HepG2 (cell line): Measurements from ENCODE around the gene UCP3. TPM values are rescaled to one million over a fixed set of nuclear protein-coding genes. Genes with fewer than 3 reads are reported as not detected.
A peak's percentile ranks its signal among the peaks of the same experiment; 100 is the strongest.

ENCODE experiments used
- BRCA1 ChIP-seq: sonication (generic); formaldehyde crosslinking; IDR thresholded peaks from 2 replicates; pipeline ENCODE4 v1.4.0; 2020; ENCODE audit warnings: missing genetic modification reagents
- CHD4 ChIP-seq: fragments of 200-600 bp; sonication (generic); IDR thresholded peaks from 2 replicates; pipeline ENCODE4 v1.7.0; 2017; ENCODE audit warnings: mild to moderate bottlenecking, low read length, borderline replicate concordance
- FOXK1 ChIP-seq: sonication (generic); formaldehyde crosslinking; IDR thresholded peaks from 2 replicates; pipeline ENCODE4 v1.4.0; 2020; ENCODE audit warnings: low read depth, missing genetic modification reagents, borderline replicate concordance
- FOXO4 ChIP-seq: sonication (generic); formaldehyde crosslinking; conservative IDR thresholded peaks from 2 replicates; pipeline ENCODE4 v1.8.1; 2023; ENCODE audit warnings: missing genetic modification reagents
- HIVEP1 ChIP-seq: sonication (generic); formaldehyde crosslinking; IDR thresholded peaks from 2 replicates; pipeline ENCODE4 v1.4.0; 2020; ENCODE audit warnings: mild to moderate bottlenecking, missing genetic modification reagents
- KLF13 ChIP-seq: sonication (generic); formaldehyde crosslinking; IDR thresholded peaks from 2 replicates; pipeline ENCODE4 v1.4.0; 2020; ENCODE audit warnings: mild to moderate bottlenecking, missing genetic modification reagents
- MBD4 ChIP-seq: IDR thresholded peaks from 2 replicates; pipeline ENCODE4 v1.6.1; 2012; ENCODE audit warnings: low read length, inconsistent platforms, borderline replicate concordance
- NFKBIZ ChIP-seq: IDR thresholded peaks from 2 replicates; pipeline ENCODE4 v1.6.1; 2018; ENCODE audit warnings: missing genetic modification reagents, missing compliant biosample characterization
- NONO ChIP-seq, 2 experiments: fragments of 450-650 bp in 1 of 2; sonication (generic) in 1 of 2; formaldehyde crosslinking in 1 of 2; IDR thresholded peaks in 1 of 2; conservative IDR thresholded peaks in 1 of 2; 2 replicates each; pipeline versions ENCODE4 v1.6.1 to v1.8.0; 2017 to 2022; ENCODE audit warnings: mild to moderate bottlenecking in 1 of 2, missing genetic modification reagents in 1 of 2, moderate library complexity in 1 of 2
- NR2C2 ChIP-seq: sonication (generic); formaldehyde crosslinking; IDR thresholded peaks from 2 replicates; pipeline ENCODE4 v1.4.0; 2020; ENCODE audit warnings: missing genetic modification reagents, mild to moderate bottlenecking, moderate library complexity, borderline replicate concordance
- PHB2 ChIP-seq: fragments of 450-650 bp; IDR thresholded peaks from 2 replicates; pipeline ENCODE4 v1.6.1; 2018; ENCODE audit not compliant: partially characterized antibody
- RARA ChIP-seq: IDR thresholded peaks from 2 replicates; pipeline ENCODE4 v1.6.1; 2016; ENCODE audit warnings: missing genetic modification reagents, missing compliant biosample characterization
- SIN3A ChIP-seq: IDR thresholded peaks from 2 replicates; pipeline ENCODE4 v1.6.1; 2011; ENCODE audit warnings: low read depth, mild to moderate bottlenecking, control low read depth, low read length, borderline replicate concordance
- SUZ12 ChIP-seq: fragments of 150-350 bp; IDR thresholded peaks from 2 replicates; pipeline ENCODE4 v1.6.1; 2014; ENCODE audit warnings: low read depth, low read length
- TEAD3 ChIP-seq: optimal IDR thresholded peaks from 2 replicates; pipeline ENCODE3; 2016; ENCODE audit warnings: borderline replicate concordance
- ZNF101 ChIP-seq: sonication (generic); formaldehyde crosslinking; IDR thresholded peaks from 2 replicates; pipeline ENCODE4 v1.4.0; 2020; ENCODE audit warnings: mild to moderate bottlenecking, low read depth, missing genetic modification reagents, borderline replicate concordance
- ZNF12 ChIP-seq: sonication (generic); formaldehyde crosslinking; IDR thresholded peaks from 2 replicates; pipeline ENCODE4 v1.5.0; 2020; ENCODE audit warnings: missing genetic modification reagents
- ZNF337 ChIP-seq: sonication (generic); formaldehyde crosslinking; IDR thresholded peaks from 2 replicates; pipeline ENCODE4 v1.5.1; 2020; ENCODE audit warnings: missing genetic modification reagents, low read depth, mild to moderate bottlenecking, borderline replicate concordance
- ZNF496 ChIP-seq: sonication (generic); formaldehyde crosslinking; IDR thresholded peaks from 2 replicates; pipeline ENCODE4 v1.8.1; 2023; ENCODE audit warnings: mild to moderate bottlenecking, moderate library complexity, missing genetic modification reagents; ENCODE audit not compliant: insufficient replicate concordance
- ZNF75D ChIP-seq: sonication (generic); formaldehyde crosslinking; IDR thresholded peaks from 2 replicates; pipeline ENCODE4 v1.8.1; 2023; ENCODE audit warnings: missing genetic modification reagents, mild to moderate bottlenecking, borderline replicate concordance
- ZNF782 ChIP-seq: sonication (generic); formaldehyde crosslinking; IDR thresholded peaks from 2 replicates; pipeline ENCODE4 v1.4.0; 2020; ENCODE audit warnings: missing genetic modification reagents, mild to moderate bottlenecking, borderline replicate concordance
- polyA plus RNA-seq, 8 experiments: library from polyadenylated mRNA; depleted of rRNA in 3 of 8; stranded (reverse) in 7 of 8; unstranded in 1 of 8; fragments of >200 nt; fragmentation: Illumina TruSeq in 4 of 8; extraction: Trizol in 4 of 8; gene quantifications; 2 replicates each; pipeline versions ENCODE4 v1.2.1 to v1.2.3, GENCODE V29; 2011 to 2016; ENCODE audit warnings: low read depth in 4 of 8, missing spikeins in 1 of 8, mixed read lengths in 1 of 8; ENCODE audit not compliant: insufficient read depth in 1 of 8
- total RNA-seq, 5 experiments: library from RNA; depleted of rRNA; stranded (reverse); fragments of >200 nt; fragmentation: Illumina TruSeq; extraction: Trizol; gene quantifications; 2 replicates each; pipeline ENCODE4 v1.2.3, GENCODE V29; 2016; ENCODE audit warnings: low read depth in 1 of 5
- TF ChIP-seq, protein P1 (sequence below): sonication (generic); formaldehyde crosslinking; conservative IDR thresholded peaks from 2 replicates; pipeline ENCODE4 v1.4.0; 2020; ENCODE audit warnings: missing genetic modification reagents
- TF ChIP-seq, protein P2 (sequence below): sonication (generic); IDR thresholded peaks from 2 replicates; pipeline ENCODE4 v1.6.1; 2016; ENCODE audit warnings: low read depth, borderline replicate concordance

Gene UCP3
- total and polyA plus RNA-seq, 2 of the 13 experiments (the other 11 are each of a cell fraction or from before 2014, with no cell fraction given): 0.37 TPM; not detected in 1

GRCh38 chr11:73950869-73951710 is 57.8 kb downstream of the UCP3 start, which contains the start of gene DNAJB13 (continued):
- TF ChIP-seq MBD4: no peak
- no peak for TF ChIP-seq ZNF337 (CRISPR knock-in tag)
- TF ChIP-seq RARA (CRISPR knock-in tag): no peak
- TF ChIP-seq FOXO4 (CRISPR knock-in tag): no peak
- no peak for TF ChIP-seq CHD4
- no peak for TF ChIP-seq NFKBIZ
- TF ChIP-seq ZNF12 (CRISPR knock-in tag): no peak
- TF ChIP-seq ZNF496: no peak
- no peak for TF ChIP-seq NR2C2 (CRISPR knock-in tag)
- TF ChIP-seq, protein P1, sequence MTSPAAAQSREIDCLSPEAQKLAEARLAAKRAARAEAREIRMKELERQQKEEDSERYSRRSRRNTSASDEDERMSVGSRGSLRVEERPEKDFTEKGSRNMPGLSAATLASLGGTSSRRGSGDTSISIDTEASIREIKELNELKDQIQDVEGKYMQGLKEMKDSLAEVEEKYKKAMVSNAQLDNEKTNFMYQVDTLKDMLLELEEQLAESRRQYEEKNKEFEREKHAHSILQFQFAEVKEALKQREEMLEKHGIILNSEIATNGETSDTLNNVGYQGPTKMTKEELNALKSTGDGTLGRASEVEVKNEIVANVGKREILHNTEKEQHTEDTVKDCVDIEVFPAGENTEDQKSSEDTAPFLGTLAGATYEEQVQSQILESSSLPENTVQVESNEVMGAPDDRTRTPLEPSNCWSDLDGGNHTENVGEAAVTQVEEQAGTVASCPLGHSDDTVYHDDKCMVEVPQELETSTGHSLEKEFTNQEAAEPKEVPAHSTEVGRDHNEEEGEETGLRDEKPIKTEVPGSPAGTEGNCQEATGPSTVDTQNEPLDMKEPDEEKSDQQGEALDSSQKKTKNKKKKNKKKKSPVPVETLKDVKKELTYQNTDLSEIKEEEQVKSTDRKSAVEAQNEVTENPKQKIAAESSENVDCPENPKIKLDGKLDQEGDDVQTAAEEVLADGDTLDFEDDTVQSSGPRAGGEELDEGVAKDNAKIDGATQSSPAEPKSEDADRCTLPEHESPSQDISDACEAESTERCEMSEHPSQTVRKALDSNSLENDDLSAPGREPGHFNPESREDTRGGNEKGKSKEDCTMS (CRISPR knock-in tag): no peak
- TF ChIP-seq, protein P2, sequence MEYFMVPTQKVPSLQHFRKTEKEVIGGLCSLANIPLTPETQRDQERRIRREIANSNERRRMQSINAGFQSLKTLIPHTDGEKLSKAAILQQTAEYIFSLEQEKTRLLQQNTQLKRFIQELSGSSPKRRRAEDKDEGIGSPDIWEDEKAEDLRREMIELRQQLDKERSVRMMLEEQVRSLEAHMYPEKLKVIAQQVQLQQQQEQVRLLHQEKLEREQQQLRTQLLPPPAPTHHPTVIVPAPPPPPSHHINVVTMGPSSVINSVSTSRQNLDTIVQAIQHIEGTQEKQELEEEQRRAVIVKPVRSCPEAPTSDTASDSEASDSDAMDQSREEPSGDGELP: no peak
- no peak; the same call in 1 of the 2 replicates for TF ChIP-seq BRCA1 (CRISPR knock-in tag)
- peak; percentile 56; the same call in 1 of the 2 replicates for TF ChIP-seq FOXK1 (CRISPR knock-in tag)
- TF ChIP-seq ZNF75D (CRISPR knock-in tag): no peak
- TF ChIP-seq TEAD3: peak; percentile 51
- no peak for TF ChIP-seq NONO (IDR thresholded peaks at IDR 0.05)
- no peak for TF ChIP-seq NONO (CRISPR knock-in tag; conservative IDR thresholded peaks at IDR 0.05)
- TF ChIP-seq ZNF782: no peak
- TF ChIP-seq SIN3A: peak; percentile 94
- peak; percentile 60 for TF ChIP-seq SUZ12
- no peak for TF ChIP-seq HIVEP1 (CRISPR knock-in tag)
- TF ChIP-seq ZNF101 (CRISPR knock-in tag): no peak
- no peak for TF ChIP-seq PHB2
- no peak for TF ChIP-seq KLF13 (CRISPR knock-in tag)
